H4 (cell line): Measurements from ENCODE around the gene PTPRT. TPM values are rescaled to one million over a fixed set of nuclear protein-coding genes. Genes with fewer than 3 reads are reported as not detected.

Source experiments
- DNase-seq: peaks from one replicate; pipeline ENCODE4 v3.0.0-alpha.2; 2015; ENCODE audit warnings: low spot score
- total RNA-seq: library from RNA; depleted of rRNA; stranded (reverse); fragments of >200 nt; shearing (Covaris generic); gene quantifications from 2 replicates; pipeline ENCODE4 v1.2.3, GENCODE V29; 2014

The PTPRT gene
- total RNA-seq, 1 experiment from 2014 or later: not detected

DNA sequence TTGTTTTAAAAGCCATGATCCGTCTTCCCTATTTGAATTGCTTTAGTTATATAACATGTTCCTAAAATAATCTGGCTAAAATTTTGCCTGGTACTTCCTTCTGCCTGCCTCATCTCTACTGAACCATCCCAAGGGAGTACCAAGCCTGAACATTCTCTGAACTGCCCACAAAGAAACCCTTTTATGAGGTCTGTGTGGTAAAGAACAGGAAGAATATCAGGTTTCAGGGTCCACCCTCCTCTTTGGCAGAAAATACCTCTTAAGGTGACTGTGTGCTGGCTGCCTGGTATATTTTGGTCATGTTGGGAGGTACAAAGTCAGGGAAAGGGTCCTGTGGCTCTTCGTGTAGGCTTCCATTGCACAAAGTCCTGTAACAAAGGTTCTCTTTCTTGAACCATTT is 997.4 kb downstream of the PTPRT start:
- no peak for DNase-seq

GRCh38 chr20:42191140-42191860 is 998.4 kb downstream of the PTPRT start:
- no peak for DNase-seq

GRCh38 chr20:42190084-42190483 is 999.6 kb downstream of the PTPRT start:
- no peak for DNase-seq

DNA sequence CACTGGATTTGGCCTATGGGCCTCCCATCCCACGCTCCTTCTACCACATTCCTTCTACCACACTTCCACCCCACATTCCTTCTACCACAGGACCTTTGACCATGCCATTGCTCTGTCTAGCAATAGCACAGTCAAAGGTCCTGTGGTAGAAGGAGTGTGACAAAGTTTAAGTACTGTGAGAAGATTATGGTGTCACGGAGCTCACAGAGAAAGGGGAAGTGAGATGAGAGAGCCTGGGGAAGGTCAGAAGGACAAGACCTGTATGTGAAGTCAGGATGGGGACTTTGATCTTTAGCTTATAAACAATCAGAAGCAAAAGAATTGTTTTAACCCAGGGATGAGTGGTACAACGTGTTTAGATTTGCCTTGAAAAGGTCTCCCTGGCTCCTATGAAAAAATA is 1003.4 kb downstream of the PTPRT start:
- DNase-seq: no peak

DNA sequence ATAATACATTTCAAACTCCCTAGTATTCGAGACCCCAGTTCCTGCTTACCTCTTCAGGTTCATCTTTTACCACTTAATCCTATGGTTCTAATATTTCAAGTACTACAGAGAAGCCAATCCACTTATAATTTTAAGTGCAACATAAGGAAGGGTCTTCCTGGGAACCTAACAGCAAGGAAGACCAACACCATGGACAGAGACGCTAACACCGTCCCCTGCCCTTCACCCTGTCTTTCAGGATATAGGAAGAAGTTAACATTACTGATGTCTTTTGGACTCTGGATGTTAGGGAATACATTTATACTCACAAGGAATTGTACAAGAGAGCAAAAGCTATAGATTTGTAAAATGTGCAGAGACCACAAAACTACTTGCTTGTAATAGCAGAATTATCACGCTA is 1006.6 kb downstream of the PTPRT start:
- DNase-seq: no peak

- DNase-seq: no peak
Measured at GRCh38 chr20:42181064-42181463, 1008.6 kb downstream of the PTPRT start.

DNA sequence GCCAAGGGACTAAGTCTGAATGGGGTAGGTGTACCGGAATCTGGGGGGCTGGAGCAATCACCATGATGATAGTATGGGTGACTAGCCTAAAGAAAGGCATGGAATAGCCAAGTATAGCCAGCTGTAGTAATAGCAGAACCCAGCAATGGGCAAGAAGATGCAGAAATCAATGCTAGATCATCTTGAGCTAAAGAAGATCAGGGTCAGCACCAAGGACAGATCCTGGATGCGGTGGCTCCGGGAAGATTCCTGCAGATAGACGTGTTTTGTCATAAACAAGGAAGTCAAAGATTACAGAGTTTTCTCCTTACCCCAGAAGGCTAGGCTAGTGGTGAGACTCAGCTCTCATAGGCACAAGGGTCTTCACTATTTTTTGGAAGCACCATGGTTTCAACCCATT is 1009.9 kb downstream of the PTPRT start:
- DNase-seq: no peak

GRCh38 chr20:42173440-42173839 is 1016.3 kb downstream of the PTPRT start:
- DNase-seq: no peak

GRCh38 chr20:42164121-42164890 is 1025.4 kb downstream of the PTPRT start:
- no peak for DNase-seq

DNA sequence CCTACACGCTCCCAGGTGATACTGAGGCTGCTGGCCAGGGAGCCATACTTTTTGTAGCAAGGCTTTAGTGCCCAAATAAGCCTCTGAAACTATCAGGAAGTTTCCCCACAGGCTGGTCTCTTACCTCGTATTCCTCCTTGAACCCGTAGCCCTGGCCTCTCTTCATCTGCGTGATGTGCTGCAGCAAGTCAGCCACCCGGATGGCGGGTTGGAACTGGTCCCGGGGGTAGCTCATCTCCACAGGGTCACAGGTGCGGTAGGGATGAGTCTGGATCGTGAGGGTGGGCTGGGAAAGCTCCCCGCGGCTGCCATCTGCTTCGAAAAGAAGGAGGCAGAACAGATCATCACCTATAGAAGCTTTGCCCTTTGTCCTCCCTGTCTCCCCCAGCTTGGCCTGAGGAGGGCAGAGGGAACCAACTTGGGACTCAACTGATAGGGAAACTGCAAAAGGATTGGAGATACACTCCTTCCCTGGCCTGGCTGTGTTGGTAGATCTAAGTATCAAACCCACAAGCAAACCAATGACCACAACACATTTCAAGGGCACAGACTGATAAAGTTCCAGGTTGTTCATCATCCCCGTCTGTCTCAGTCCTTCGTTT is 1028.4 kb downstream of the PTPRT start:
- no peak for DNase-seq

- DNase-seq: no peak
Measured at GRCh38 chr20:42159808-42160207, 1029.9 kb downstream of the PTPRT start.

DNA sequence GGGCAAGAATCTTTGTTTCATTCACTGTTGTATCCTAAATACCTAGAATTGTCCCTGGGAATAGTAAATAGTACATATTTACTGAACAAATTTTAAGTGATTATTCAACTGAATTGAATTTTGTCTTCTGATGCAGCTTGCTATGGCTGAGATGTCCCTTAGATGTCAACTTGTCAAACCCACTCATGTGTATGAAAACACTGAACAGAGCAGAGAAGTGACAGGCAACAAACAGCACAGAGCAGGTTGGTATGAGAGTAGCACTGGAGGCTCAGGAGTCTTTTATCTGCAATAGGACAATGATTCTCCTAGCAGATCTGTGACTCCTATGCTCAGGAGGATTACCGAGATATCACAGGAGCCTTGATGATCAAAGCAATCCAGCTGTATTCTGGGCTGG is 1031.4 kb downstream of the PTPRT start:
- DNase-seq: no peak

GRCh38 chr20:42155586-42155985 is 1034.1 kb downstream of the PTPRT start:
- no peak for DNase-seq

- DNase-seq: no peak
Measured at GRCh38 chr20:42152575-42152974, 1037.1 kb downstream of the PTPRT start.

DNA sequence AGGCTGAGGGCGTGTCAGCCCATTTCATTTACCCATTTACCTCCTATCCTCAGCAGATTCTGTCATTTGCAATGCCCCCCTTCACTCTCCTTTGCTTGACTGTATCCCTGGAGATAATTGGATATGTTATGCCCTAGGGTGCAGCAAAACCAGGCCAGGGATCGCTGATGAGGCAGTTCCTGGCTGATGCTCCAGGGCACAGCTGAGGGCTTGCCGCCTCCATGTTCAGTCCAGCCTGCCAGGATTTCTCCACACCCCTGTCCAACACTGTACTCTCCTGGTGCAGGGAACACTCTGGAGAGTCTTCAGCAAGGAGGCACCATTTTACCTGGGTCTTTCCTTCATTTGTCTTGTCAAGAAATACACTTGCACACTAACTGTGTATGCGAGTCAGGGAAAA is 1039.5 kb downstream of the PTPRT start:
- DNase-seq: no peak

GRCh38 chr20:42138729-42139128 is 1051.0 kb downstream of the PTPRT start:
- DNase-seq: no peak

DNA sequence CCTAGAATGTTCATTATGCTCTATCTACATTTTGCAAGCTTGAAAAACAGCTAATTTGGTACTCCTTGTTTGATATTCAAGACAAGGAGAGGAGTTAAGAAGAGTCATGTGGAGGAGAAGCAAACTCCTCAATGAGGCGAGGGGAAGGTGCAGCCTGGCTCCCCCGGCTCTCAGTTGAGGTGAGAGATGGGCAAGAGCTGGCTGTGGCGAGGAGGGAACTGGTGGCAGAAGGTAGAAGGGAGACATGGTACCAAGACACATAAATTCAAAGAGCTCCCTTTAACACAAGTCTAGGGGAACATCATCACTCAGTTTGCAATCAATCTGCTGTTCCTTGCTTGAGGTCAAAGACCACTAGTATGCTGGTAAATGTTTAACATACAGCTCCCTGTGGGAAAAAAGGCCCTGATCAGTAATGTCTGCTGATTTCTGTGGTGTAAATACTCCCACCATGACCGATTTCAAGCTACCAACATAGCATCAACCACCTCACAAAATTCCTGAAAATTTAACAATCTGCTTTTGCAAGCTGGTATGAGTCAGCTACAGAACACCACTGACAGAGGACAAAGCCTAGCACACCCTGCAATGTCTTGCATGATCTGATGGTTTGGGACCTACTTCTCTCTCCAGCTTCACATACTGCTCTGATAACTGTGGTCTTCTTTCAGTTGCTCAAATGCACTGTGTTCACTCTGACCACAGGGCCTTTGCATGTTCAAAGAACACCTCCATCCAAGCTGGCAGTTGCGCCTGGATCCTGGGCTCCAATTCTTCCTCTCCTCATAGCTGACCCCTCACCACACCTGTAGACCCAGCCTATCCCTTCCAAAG is 1055.2 kb downstream of the PTPRT start:
- no peak for DNase-seq

- no peak for DNase-seq
Measured at GRCh38 chr20:42130810-42131596, 1058.7 kb downstream of the PTPRT start.

DNA sequence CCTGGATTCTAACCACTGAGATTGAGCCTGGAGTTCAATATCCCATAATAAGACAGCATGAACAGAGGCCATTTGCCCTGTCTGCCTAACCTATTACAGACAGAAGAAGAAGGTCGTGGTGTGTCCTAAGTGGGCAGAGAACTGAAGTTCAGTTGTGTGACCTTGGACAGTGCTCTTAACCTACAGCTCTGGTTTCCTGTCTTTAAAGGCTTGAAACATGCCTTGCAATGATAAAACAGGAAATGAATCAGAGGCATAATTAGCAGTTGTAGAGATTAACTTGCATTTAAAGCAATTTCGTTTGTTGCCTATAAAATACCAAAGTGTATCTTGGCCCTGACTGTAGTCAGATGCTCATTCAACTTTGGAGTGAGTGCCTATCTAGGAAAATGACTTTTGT is 1064.3 kb downstream of the PTPRT start:
- DNase-seq: no peak

DNA sequence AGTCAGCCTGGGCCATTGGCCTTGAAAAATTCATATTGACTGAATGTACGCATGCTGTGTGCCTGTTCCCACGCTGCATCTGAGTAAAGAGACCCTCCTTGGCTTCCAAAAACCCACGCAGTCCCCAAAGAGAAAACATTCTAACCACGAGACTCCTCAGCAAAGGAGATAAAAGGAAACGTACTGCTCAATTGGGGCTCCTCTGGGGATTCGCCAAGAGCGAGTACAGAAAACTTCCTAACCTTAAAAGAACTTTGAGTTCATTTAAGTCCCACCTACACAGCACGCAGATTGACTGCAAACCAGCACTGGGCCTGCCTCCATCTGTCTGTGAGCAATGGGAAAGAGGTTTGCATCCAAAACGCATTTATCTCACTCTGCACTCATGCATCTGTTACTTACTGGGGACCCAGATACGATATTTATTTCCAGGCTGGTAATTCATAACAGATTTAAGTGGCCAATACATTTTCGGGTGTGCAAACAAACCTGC is 1065.7 kb downstream of the PTPRT start:
- no peak for DNase-seq
